ENCODE results near the gene ABCA4.

DNA sequence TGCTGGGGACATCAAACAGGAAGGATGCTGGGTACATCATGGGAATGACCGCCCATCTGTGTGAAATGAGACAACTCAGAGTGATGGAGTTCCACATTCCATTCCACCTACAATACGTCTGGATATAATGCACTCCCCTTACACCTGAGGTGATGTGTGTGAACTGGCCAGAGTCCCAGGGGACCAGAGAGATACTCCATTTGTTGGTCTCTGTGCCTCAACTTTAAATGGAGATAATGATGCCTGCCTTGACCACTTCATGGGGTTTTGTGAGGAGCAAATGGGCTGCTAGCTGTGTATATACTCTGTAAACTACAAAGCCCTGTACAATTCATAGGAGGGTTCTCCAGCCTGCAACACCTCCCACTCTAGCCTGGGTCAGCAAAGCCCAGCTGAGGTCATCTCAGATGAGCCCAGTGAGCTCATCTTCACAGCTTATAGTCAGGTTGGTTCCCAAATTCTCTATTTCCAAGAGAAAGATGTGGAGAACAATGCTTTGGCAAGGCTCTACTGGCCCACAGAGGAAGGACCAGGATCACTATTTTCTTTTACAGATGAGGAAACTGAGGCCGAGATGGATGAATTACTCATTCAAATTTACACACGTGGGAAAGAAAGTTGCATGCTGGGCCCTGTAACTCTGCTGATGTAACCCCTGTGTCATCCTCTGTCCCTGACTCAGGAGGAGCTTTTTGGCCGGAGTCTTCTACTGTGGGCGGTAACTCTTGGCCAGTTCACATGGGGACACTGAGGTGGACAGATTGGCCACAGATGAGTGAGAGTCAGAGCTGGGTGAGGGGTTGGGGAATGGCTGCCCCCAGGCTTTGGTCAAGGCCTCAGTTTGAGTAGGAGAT, 106.1 kb downstream of the ABCA4 start:
- TF ChIP-seq FOXP2 (optimal IDR thresholded peaks at IDR 0.05; ENCODE audit: control extremely low read depth, extremely low read length, insufficient read depth) (no peak), EZH2 (IDR thresholded peaks at IDR 0.05) (no peak)

All from SK-N-MC (cell line).